Measurements from ENCODE around the gene GP9.

DNA sequence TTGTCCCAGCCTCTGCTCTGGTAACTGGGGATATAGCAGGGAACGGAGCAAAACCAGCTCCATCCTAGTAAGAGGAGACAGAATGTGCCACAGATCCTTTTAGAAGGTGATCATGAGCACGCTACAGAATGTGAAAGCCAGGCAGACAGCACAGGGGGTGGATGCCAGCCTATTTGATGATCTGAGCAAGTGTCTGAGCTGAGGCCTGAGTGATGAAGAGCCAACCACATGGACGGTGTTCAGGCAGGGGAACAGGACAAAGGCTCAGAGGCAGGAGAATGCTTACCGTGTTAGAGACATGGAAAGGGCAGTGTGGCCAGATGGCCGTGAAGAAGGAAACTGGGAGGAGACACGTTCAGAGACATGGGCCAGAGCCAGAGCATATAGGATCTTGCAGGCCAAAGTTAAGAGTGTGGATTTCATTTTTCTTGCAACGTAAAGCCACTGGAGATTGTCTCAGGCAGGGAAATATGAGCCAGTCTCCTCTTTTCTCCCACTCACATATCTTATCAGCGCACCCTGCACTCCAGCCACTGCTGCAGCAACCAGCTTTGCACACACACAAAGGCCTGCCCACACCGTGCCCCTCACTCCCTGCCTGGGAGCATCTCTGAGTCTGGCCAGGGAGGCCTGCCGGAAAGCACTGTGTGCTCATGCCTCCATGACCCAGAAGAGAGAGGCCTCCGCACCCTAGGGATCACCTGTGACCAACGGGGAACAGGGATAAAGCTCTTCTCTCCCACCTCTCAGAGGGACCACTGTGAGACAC lies 41.0 kb downstream of the GP9 start:
- no peak for TF ChIP-seq POLR2A (IDR thresholded peaks at IDR 0.05)
- TF ChIP-seq, protein P1, sequence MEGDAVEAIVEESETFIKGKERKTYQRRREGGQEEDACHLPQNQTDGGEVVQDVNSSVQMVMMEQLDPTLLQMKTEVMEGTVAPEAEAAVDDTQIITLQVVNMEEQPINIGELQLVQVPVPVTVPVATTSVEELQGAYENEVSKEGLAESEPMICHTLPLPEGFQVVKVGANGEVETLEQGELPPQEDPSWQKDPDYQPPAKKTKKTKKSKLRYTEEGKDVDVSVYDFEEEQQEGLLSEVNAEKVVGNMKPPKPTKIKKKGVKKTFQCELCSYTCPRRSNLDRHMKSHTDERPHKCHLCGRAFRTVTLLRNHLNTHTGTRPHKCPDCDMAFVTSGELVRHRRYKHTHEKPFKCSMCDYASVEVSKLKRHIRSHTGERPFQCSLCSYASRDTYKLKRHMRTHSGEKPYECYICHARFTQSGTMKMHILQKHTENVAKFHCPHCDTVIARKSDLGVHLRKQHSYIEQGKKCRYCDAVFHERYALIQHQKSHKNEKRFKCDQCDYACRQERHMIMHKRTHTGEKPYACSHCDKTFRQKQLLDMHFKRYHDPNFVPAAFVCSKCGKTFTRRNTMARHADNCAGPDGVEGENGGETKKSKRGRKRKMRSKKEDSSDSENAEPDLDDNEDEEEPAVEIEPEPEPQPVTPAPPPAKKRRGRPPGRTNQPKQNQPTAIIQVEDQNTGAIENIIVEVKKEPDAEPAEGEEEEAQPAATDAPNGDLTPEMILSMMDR (IDR thresholded peaks at IDR 0.05), result no peak
